Activated T-helper 1 cell treated with anti-CD3 and anti-CD28 coated beads, Interleukin-2, amount 50 U/mL, for 16 hours (primary cell): ENCODE data around the gene PHF1.
"Not testable (repeated sequence)": the region's sequence is repeated elsewhere in the genome, so short reads cannot be mapped to it uniquely, and the experiment has no call there.

Experiments used
- DNase-seq, 2 donors: peaks; one replicate each; pipeline ENCODE4 v3.0.0-alpha.2; 2020; ENCODE audit warnings: low read depth in 1 of 2, low spot score in 1 of 2

PHF1 gene

DNA sequence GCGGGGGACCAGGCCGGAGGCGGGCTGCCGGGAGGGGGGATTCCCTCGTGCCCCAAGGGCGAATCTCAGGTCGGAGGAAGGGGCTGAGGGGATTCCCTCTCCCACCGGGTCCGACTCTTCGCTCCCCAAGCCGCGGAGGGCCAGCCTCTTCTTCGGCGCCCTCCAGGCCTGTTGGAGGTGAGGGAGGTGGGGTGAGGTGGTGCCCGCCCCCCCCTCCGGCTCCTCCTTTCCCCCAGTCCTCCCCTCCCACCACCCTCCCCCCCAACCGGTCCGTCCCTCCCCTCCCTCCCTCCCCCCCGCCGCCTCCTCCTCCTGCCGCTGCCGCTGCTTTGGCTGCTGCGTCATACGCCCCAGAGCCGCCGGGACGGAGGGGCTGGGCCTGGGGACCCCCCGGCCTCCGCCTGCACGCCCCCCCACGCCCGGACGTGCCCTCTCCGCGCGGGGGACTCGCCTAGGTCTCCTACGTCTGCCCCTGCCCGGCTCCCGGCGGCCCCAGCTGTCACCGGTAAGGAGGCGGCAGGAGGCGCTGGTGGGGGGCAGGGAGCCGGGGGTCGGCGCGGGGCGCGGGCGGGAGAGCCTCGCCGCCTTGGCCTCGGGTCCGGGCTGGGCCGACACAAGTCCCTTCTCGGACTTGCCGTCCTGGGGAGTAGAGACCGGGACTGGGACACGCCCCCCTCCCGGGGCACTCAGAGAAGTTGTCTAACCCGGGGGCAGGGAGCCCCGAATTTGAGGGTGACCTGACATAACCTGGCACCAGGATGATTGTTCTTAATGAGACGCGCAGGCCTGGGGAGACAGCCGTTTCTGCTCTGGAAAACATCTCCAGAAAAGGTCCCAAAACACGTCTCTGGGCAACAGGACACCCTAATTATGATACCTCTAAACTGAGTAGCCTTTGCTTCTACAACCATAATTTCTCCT is at the start of gene PHF1:
Gene PHF1 (plus strand): TSS at position 304 of the 921 bp plus-strand sequence. CDS start 1,250 bp downstream, outside the sequence.
- DNase-seq = peak in 1 of 2 donors; percentile 53

DNA sequence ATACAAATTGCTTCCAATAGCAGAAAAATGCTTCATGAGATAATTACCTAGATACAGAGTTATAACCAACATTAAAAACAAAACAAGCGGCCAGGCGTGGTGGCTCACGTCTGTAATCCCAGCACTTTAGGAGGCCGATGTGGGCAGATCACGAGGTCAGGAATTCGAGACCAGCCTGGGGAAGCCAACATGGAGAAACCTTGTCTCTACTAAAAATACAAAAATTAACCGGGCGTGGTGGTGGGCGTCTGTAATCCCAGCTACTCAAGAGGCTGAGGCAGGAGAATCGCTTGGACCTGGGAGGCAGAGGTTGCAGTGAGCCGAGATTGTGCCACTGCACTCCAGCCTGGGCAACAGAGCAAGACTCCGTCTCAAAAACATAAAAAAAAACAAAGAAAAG is 47.3 kb upstream of the PHF1 start:
- not testable (repeated sequence) for DNase-seq

- DNase-seq = not testable (repeated sequence)
Observed at GRCh38 chr6:33364475-33365205, 46.2 kb upstream of the PHF1 start.

- not testable (repeated sequence) for DNase-seq
Observed at GRCh38 chr6:33365206-33365971, 45.4 kb upstream of the PHF1 start.

DNA sequence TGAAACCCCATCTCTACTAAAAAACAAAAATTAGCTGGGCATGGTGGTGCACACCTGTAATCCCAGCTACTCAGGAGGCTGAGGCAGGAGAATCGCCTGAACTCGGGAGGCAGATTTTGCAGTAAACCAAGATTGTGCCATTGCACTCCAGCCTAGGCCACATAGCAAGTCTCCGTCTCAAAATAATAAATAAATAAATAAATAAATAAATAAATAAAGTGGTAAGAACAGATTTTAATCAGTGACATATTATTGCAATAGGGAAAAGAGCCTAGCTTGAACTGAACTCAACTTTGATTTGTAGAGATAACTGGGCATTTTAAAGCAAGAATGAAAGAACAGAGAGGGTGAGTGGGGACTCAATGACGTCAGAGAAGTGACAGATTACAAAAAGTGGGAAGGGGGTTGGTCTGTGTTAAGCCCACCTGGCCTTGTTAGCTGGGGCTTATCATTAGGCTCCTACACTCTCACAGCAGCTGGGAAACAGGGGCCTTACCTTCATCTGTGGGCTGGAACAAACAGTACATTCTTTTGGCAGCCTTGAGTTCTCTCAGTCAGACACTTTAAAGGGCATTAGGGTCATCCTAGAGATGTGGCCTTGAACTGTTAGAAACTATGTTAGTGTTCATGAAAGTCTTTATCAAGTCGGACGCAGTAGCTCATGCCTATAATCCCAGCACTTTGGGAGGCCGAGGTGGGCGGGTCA is 43.7 kb upstream of the PHF1 start:
- DNase-seq = no peak

DNA sequence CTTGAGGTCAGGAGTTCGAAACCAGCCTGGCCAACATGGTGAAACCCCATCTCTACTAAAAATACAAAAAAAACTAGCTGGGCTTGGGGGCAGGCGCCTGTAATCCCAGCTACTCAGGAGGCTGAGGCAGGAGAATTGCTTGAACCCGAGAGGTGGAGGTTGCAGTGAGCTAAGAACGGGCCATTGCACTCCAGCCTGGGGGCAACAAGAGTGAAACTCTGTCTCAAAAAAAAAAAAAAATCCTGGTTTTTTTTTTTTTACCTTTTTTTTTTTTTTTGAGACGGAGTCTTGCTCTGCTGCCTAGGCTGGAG is 43.1 kb upstream of the PHF1 start:
- not testable (repeated sequence) for DNase-seq

DNA sequence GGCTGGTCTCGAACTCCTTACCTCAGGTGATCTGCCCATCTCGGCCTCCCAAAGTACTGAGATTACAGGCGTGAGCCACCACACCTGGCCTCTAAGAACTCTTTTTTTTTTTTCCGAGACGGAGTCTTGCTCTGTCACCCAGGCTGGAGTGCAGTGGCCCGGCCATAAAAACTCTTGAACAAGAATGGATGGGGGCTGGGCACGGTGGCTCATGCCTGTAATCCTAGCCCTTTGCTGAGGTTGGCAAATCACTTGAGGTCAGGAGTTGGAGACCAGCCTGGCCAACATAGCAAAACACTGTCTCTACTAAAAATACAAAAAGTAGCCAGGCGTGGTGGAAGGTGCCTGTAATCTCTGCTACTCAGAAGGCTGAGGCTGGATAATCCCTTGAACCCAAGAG is 38.9 kb upstream of the PHF1 start:
- DNase-seq = not testable (repeated sequence)

DNA sequence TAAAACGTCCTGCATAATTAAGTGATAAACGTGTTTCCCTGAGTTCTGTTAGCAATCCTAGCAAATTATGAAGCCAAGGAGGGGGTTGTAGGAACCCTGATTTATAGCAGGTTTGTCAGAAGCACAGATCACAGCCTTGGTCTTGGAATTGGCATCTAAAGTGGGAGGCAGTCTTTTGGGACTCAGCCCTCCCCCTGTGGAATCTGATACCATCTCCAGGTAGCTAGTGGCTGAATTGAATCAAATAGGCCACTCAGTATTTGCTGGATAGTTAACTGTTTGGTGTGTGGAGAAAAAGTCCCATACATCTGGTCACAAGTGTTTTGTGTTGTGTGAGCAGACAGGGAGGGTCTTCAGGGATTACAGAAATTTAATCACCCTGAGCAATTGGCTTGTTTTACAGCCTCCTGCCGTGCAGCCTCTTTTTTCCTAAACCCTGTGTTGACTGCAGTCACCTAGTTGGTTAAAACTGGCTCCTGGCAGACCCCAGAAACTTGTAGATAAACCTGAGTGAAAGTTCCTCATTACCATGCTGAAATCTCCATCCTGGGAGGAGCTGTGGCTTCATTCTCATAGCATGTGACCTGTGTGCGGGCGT is 38.2 kb upstream of the PHF1 start:
- no peak for DNase-seq

DNA sequence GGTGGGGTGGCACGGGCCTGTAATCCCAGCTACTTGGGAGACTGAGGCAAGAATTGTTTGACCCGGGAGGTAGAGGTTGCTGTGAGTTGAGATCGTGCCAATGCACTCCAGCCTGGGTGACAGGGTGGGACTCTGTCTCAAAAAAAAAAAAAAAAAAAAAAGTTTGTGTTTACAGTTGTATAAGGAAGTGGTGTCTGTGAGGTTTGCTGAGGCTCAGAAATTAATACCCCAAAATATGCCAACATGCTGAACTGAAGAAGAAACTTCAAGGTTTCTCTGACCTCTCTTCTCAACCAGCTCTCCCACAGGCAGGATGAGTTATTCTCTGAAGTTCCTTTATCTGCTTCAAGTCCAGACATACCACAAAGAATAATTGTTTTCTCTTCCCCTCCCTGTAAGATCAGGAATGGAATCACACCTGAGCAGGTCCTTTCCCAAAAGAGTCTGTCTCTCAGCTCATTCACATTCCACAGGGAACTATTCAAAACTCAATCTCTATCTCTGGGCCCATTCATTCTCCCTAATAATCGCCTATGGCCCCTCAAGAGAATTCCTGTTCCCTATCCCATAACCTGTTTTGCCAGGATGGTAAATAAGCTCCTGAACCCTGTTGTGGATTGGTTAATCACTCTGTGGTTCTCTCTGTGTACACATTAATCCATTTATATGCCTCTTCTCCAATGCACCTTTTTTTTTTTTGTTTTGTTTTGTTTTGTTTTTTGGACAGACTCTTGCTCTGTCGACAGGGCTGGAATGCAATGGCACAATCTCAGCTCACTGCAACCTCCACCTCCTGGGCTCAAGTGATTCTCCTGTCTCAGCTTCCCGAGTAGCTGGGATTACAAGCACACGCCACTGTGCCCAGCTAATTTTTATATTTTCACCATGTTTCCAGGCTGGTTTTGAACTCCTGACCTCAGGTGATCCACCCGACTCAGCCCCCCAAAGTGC is 36.6 kb upstream of the PHF1 start:
- no peak for DNase-seq

DNA sequence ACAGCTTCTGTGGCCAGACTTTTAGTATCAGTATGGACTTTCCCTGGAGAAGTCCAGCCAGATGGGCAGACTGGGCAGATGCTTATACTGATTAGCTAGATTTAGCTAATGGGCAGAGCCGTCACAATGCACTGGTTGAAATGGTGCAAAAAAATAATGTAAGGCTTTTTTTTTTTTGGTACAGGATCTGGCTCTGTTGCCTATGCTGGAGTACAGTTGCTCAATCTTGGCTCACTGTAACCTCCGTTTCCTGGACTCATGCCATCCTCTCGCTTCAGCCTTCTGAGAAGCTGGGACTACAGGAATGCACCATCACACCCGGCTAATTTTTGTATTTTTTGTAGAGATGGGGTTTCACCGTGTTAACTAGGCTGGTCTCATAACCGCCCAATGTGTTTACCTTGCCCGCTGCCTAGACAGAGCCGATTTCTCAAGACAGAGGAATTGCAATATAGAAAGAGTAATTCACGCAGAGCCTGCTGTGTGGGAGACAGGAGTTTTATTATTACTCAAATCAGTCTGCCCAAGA is 35.6 kb upstream of the PHF1 start:
- DNase-seq = no peak

DNA sequence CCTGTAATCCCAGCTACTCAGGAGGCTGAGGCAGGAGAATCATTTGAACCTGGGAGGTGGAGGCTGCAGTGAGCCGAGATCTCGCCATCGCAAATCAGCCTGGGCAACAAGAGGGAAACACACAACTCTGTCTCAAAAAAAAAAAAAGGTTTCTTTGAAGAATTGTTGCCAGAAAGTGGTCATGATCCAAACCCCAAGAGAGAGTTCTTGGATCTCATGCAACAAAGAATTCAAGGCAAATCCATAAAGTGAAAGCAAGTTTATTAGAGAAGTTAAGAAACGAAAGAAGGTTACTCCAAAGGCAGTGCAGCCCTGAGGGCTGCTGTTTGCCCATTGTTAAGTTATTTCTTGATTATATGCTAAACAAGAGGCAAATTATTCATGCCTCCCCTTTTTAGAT is 33.6 kb upstream of the PHF1 start:
- DNase-seq = no peak

DNA sequence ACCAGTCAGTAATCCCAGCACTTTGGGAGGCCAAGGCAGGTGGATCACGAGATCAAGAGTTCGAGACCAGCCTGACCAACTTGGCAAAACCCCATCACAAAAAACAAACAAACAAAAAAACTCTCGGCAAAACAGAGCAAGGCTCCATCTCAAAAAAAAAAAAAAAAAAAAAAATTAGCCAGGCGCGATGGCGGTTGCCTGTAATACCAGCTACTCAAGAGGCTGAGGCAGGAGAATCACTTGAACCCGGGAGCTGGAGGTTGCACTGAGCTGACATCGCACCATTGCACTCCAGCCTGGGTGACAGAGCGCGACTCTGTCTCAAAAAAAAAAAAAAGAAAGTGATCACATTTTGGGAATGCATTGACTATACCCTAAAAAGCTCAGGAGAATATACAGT is 31.6 kb upstream of the PHF1 start:
- DNase-seq = not testable (repeated sequence)

GRCh38 chr6:33380272-33380981 is 30.4 kb upstream of the PHF1 start:
- DNase-seq = no peak

- no peak for DNase-seq
Observed at GRCh38 chr6:33383427-33384185, 27.2 kb upstream of the PHF1 start.

DNA sequence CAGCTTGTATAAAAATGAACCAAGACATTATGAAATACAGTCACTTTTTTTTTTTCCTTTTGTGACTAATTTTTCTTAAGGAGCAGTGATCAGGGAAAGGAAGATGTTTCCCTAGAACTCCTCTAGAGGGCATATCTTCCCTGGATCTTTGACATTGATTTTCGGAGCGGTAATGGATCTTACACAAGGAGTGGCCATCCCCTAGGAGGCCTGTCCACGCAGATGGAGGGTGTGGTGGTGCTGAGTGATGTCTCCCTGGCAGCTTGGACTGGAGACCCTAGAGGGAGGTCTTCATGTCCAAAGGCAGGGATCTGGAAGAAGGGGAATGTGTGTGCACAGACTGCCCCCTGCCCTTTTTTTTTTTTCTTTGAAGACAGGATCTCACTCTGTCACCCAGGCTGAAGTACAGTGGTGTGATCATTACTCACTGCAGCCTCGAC is 26.2 kb upstream of the PHF1 start:
- no peak for DNase-seq

- no peak for DNase-seq
Observed at GRCh38 chr6:33390173-33390572, 20.6 kb upstream of the PHF1 start.

DNA sequence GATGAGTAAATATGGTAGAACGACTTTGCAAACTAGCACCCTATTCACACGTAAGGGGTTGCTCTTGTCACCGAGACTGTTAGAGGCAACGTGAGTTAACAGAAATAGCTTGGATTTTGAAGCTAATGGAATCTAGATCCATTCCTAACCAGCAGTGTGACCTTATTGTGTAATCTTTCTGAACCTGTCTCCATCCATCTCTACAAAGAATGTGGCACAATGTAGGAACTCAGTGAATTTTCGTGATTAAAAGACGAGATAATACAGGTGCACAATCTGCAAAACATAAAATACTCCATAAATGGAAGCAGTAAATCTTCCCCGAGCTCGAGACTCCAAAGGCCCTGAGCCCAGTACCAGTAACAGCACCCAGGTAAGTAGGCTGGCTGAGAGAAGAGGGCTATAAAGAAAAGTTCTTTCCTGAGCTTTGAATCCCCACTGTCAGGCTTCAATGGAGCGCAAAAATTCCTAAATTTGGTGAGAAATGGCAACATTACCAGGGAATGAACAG is 20.0 kb upstream of the PHF1 start:
- DNase-seq = no peak
